DMS153 treated with DMSO at 0.1 percent for 48 hours (cell line): ENCODE results near the gene ARL13B.

Experiments used
- DNase-seq: peaks from one replicate; lab custom pipeline; 2025; ENCODE audit not compliant: unreplicated experiment; lab: John Stamatoyannopoulos, UW

The ARL13B gene

GRCh38 chr3:94099311-94099710 is 119.4 kb downstream of the ARL13B start:
- no peak for DNase-seq

- no peak for DNase-seq
Observed at GRCh38 chr3:94101860-94102259, 121.9 kb downstream of the ARL13B start.
